Hematopoietic multipotent progenitor cell treated with erythropoietin and hydrocortisone succinate and interleukin-3 and kit ligand, for 15 days (in vitro differentiated cells): ENCODE measurements around the gene UGT1A9.

Experiments used
- DNase-seq: peaks from one replicate; pipeline ENCODE4 v3.0.0-alpha.2; 2015; ENCODE audit warnings: low spot score

Gene UGT1A9

GRCh38 chr2:233817995-233818638, 146.4 kb downstream of the UGT1A9 start:
- no peak for DNase-seq

- DNase-seq, result no peak
Measured at GRCh38 chr2:233818639-233819621, 147.2 kb downstream of the UGT1A9 start.

- no peak for DNase-seq
Measured at GRCh38 chr2:233819884-233820773, 148.4 kb downstream of the UGT1A9 start.

- DNase-seq, result no peak
Measured at GRCh38 chr2:233820774-233821105, 149.0 kb downstream of the UGT1A9 start.

- DNase-seq, result no peak
Measured at GRCh38 chr2:233821196-233821595, 149.5 kb downstream of the UGT1A9 start.

- DNase-seq, result no peak
Measured at GRCh38 chr2:233821709-233822100, 150.0 kb downstream of the UGT1A9 start.

- DNase-seq, result no peak
Measured at GRCh38 chr2:233822101-233822771, 150.5 kb downstream of the UGT1A9 start.
